Nephron progenitor cell (in vitro differentiated cells): ENCODE results near the gene RPS27L.

Source experiments
- DNase-seq: peaks from one replicate; pipeline ENCODE4 v3.0.0; 2021
- H3K27ac Mint-ChIP-seq: 2 replicates; pipeline ENCODE4 v1.8.0; 2021; ENCODE audit warnings: mild to moderate bottlenecking, moderate library complexity, mixed read lengths
- H3K27me3 Mint-ChIP-seq: 2 replicates; pipeline ENCODE4 v1.8.0; 2021; ENCODE audit warnings: mild to moderate bottlenecking, low read depth, mixed read lengths; ENCODE audit not compliant: poor library complexity
- H3K36me3 Mint-ChIP-seq: 2 replicates; pipeline ENCODE4 v1.8.0; 2021; ENCODE audit warnings: low read depth, mixed read lengths
- H3K4me1 Mint-ChIP-seq: 2 replicates; pipeline ENCODE4 v1.8.0; 2021; ENCODE audit warnings: mixed read lengths
- H3K4me3 Mint-ChIP-seq: 2 replicates; pipeline ENCODE4 v1.8.0; 2021; ENCODE audit warnings: mild to moderate bottlenecking, moderate library complexity, mixed read lengths
- H3K9me3 Mint-ChIP-seq: 2 replicates; pipeline ENCODE4 v1.8.0; 2021; ENCODE audit warnings: mild to moderate bottlenecking, moderate library complexity, mixed read lengths
- TF ChIP-seq, protein P1 (sequence below): fragments of 200-600 bp; sonication (generic); IDR thresholded peaks from 2 replicates; pipeline ENCODE4 v1.5.0; 2021; ENCODE audit warnings: antibody characterized with exemption

RPS27L gene

DNA sequence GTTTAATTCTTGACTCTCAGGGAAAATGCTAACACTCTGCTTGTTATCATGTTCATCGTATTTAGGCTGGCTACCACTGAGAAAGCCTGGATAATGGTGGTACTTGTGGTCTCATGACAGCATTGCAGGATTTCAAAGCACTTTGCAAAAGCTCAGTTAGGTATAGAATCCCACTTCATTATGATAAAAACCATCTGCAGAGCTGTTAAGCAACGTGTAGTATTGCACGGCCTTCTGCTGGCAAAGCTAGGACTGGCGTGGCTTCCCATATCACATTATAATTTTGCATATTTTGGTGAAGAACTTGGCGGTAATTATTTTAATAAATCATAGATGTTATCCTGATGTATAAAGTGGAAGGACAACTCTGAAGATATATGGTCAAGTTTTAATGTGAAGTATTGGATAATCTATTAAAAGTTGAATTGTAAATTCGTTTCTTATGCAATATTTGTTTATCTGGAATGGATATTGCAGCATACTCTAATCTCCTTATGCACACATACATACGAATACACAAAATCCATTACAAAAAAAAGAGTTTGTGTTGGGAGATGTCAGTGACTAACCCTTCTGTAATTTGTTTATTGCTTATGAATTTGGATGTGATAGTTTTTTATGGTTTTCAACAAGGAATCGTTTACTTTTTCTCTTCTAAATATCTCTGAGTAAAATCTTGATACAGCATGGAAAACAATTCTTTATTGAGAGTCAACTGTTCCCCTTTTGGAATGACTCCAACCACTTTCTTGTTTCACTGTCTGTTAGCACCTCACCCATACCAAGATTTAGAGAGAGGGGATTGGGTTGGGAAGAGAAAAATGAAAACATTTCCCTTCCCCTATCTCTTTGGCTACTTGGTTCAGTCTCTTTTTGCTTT is 41.3 kb upstream of the RPS27L start:
- Mint-ChIP-seq H3K36me3 (peaks cover 14% of the 10 kb centered on the region), H3K27me3 (no peaks in the 10 kb centered on the region), H3K9me3 (no peaks in the 10 kb centered on the region), H3K27ac (no peak overlapping the region), H3K4me1 (peaks cover 19% of the 10 kb centered on the region), H3K4me3 (no peak overlapping the region)
- TF ChIP-seq, protein P1, sequence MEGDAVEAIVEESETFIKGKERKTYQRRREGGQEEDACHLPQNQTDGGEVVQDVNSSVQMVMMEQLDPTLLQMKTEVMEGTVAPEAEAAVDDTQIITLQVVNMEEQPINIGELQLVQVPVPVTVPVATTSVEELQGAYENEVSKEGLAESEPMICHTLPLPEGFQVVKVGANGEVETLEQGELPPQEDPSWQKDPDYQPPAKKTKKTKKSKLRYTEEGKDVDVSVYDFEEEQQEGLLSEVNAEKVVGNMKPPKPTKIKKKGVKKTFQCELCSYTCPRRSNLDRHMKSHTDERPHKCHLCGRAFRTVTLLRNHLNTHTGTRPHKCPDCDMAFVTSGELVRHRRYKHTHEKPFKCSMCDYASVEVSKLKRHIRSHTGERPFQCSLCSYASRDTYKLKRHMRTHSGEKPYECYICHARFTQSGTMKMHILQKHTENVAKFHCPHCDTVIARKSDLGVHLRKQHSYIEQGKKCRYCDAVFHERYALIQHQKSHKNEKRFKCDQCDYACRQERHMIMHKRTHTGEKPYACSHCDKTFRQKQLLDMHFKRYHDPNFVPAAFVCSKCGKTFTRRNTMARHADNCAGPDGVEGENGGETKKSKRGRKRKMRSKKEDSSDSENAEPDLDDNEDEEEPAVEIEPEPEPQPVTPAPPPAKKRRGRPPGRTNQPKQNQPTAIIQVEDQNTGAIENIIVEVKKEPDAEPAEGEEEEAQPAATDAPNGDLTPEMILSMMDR: no peak
- no peak for DNase-seq

DNA sequence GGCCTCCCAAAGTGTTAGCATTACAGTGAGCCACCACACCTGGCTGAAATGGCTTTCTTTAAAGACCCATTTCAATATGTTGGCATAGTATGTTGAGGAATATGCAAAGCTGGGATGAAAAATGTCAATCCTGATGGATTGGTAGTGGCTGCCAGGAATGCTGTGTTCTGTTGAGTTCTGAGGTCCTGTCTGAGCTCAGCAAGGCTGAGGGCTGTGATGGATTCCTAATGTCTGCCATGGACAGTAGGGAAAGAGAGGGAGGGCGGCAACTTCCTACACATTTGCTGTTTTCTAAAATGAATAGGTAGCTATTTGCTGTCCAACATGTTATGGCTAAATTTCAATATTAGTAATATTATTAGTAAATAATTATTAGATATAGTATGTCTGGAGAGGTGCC is 40.3 kb upstream of the RPS27L start:
- Mint-ChIP-seq H3K4me1 (peaks cover 16% of the 10 kb centered on the region), H3K9me3 (no peaks in the 10 kb centered on the region), H3K4me3 (no peak overlapping the region), H3K27me3 (no peaks in the 10 kb centered on the region), H3K36me3 (peaks cover 14% of the 10 kb centered on the region), H3K27ac (peak overlapping the region; percentile 40)
- no peak for DNase-seq
- TF ChIP-seq, protein P1: no peak

DNA sequence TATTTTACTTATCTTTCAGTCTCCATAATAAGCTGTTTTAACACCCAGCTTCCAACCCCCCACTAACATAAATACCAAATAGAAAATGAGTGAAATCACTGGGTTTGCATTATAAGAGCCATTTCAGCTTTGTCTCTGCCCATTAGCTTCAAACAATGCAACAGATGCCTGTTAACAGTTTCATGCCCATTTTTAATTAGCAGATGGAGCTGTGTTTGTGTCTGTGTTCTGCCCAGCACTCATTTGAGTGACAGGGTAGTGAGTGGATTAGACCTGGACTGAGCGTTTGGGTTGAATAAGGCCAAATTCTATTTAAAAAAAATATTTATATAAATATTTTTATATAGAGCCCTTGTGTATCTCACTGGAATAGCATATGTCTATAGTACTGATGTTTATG is 39.6 kb upstream of the RPS27L start:
- H3K27ac Mint-ChIP-seq: no peak overlapping the region
- peaks cover 18% of the 10 kb centered on the region for H3K4me1 Mint-ChIP-seq

DNA sequence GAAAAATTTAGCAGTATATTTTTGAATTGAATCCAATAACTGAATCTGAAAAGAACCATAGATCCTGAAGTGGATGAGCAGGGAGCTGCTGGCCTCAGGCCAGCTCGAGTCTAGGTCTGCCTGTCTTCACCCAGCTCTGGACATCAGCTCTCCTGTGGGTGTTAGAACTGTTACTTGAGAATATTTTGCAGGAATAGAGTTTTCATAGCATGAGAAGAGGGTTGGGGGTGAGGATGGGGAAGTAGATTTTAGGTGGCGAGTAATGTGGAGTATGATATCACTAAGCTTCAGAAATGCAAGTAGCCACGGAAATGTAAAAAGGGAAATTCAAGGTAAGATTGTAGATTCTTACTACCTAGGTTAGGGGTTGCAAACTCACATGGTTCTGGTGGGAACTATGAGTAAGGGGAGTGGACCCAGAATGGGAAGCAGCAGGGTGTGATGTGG is 38.3 kb upstream of the RPS27L start:
- no peak for DNase-seq
- H3K27me3 Mint-ChIP-seq: no peaks in the 10 kb centered on the region
- TF ChIP-seq, protein P1: no peak
- no peak overlapping the region for H3K4me3 Mint-ChIP-seq
- peaks cover 4% of the 10 kb centered on the region for H3K36me3 Mint-ChIP-seq
- peaks cover 31% of the 10 kb centered on the region for H3K4me1 Mint-ChIP-seq
- no peaks in the 10 kb centered on the region for H3K9me3 Mint-ChIP-seq
- no peak overlapping the region for H3K27ac Mint-ChIP-seq

More for the DNA sequence above, 39.6 kb upstream of the RPS27L start:
- Mint-ChIP-seq H3K27me3 (no peaks in the 10 kb centered on the region), H3K9me3 (no peaks in the 10 kb centered on the region), H3K4me3 (no peak overlapping the region), H3K36me3 (peaks cover 14% of the 10 kb centered on the region)
- TF ChIP-seq, protein P1: no peak
- DNase-seq: no peak

DNA sequence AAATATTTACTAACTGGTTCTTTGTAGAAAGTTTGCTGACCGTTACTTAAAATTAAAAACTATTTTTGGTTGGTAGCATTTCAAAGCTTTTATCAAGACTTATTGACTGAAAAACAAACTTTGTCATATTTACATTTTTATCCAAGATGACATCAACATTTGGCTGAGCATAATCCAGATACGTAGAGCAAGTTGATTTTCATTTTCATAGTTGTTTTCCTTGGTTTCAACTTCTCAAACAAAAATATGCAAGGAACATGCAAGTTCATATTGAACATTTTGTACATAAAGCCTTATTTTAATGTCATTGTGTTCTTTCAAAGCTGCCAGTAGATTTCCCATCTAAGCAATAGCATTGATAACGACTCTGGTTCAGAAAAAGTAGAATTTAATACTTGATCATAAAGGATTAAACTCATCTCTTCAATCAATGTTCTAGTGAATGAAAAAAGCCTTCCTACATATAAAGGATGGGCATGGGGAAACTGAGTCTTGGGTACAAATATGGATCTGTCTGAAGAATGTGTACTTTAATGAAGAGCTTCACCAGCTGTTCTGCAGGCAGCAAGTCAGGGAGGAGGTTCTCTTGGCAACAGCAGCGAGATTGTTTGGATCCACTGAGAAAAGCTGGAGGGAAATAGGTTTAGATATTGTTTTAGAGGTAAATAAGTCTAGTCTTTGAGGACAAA is 37.7 kb upstream of the RPS27L start:
- Mint-ChIP-seq H3K27ac (peak overlapping the region; percentile 7), H3K9me3 (no peaks in the 10 kb centered on the region), H3K27me3 (no peaks in the 10 kb centered on the region), H3K4me3 (no peak overlapping the region), H3K4me1 (peaks cover 37% of the 10 kb centered on the region), H3K36me3 (no peaks in the 10 kb centered on the region)
- TF ChIP-seq, protein P1: no peak
- DNase-seq: no peak
